GM21619 (cell line): ENCODE data around the gene ENTPD7.
"Not testable (repeated sequence)": the region's sequence is repeated elsewhere in the genome, so short reads cannot be mapped to it uniquely, and the experiment has no call there.

ENCODE experiments used
- ATAC-seq: cut with Tn5 transposase; IDR thresholded peaks from one replicate; pipeline ENCODE4 v1.9.1; 2021; ENCODE audit not compliant: unreplicated experiment

ENTPD7 gene

GRCh38 chr10:99659031-99659867 is at the start of gene ENTPD7:
Gene ENTPD7, plus strand, starts transcription at chr10:99659509. Its CDS starts 448 bp downstream, at chr10:99659957.
- ATAC-seq: peak; percentile 99

- ATAC-seq: no peak
These were observed 49.1 kb upstream of the ENTPD7 start for GRCh38 chr10:99610221-99610620.

- ATAC-seq: no peak
These were observed 48.0 kb upstream of the ENTPD7 start for GRCh38 chr10:99611326-99611725.

- no peak for ATAC-seq
These were observed 47.0 kb upstream of the ENTPD7 start for GRCh38 chr10:99612167-99612831.

- ATAC-seq: no peak
These were observed 43.9 kb upstream of the ENTPD7 start for GRCh38 chr10:99615426-99615825.

- no peak for ATAC-seq
These were observed 41.6 kb upstream of the ENTPD7 start for GRCh38 chr10:99617696-99618095.

GRCh38 chr10:99619090-99619800 is 40.1 kb upstream of the ENTPD7 start:
- no peak for ATAC-seq

- no peak for ATAC-seq
These were observed 39.2 kb upstream of the ENTPD7 start, which contains the start of gene SLC25A28 for GRCh38 chr10:99619851-99620710. Gene SLC25A28, minus strand, starts transcription at chr10:99620439. Its CDS starts 104 bp downstream, at chr10:99620335.

GRCh38 chr10:99620711-99621453 is 38.4 kb upstream of the ENTPD7 start:
- peak; percentile 84 for ATAC-seq

- ATAC-seq: no peak
These were observed 37.7 kb upstream of the ENTPD7 start for GRCh38 chr10:99621454-99622251.

GRCh38 chr10:99623919-99624318 is 35.4 kb upstream of the ENTPD7 start:
- ATAC-seq: no peak

GRCh38 chr10:99625124-99625523 is 34.2 kb upstream of the ENTPD7 start:
- not testable (repeated sequence) for ATAC-seq

- ATAC-seq: no peak
These were observed 30.2 kb upstream of the ENTPD7 start for GRCh38 chr10:99628923-99629624.

GRCh38 chr10:99629625-99629978 is 29.7 kb upstream of the ENTPD7 start:
- ATAC-seq: no peak

- ATAC-seq: no peak
These were observed 28.9 kb upstream of the ENTPD7 start for GRCh38 chr10:99630433-99630832.

- ATAC-seq: no peak
These were observed 28.3 kb upstream of the ENTPD7 start for GRCh38 chr10:99630991-99631390.

GRCh38 chr10:99631496-99631895 is 27.8 kb upstream of the ENTPD7 start:
- no peak for ATAC-seq

- no peak for ATAC-seq
These were observed 25.5 kb upstream of the ENTPD7 start for GRCh38 chr10:99633832-99634231.
